ENCODE results near the gene AKT3. TPM values are rescaled to one million over a fixed set of nuclear protein-coding genes. Genes with fewer than 3 reads are reported as not detected.

Gene AKT3
- total RNA-seq, 1 experiment from 2014 or later = 18.7 TPM

DNA sequence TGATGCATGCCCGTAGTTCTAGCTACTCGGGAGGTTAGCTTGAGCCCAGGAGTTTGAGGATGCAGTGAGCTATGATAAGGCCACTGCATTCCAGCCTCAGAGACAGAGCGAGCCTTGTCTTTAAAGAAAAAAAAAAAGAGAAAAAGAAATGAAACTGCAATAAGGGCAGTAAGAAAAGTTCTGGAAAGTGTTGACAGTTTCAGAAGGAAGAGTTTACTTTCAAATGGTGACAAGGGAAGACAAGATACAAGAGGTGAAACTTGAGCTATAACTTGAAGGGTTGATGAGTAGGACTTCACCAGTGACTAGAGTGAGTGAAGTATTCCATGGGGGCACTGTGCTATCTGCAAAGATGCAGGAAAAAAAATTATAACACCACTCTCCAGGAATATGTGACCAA lies 125.0 kb downstream of the AKT3 start:
- TF ChIP-seq EZH2 (IDR thresholded peaks at IDR 0.05; ENCODE audit: low read length, unreplicated experiment) (no peak), EZH2phosphoT487 (IDR thresholded peaks at IDR 0.05; ENCODE audit: borderline replicate concordance, low read length) (no peak)
- TF ChIP-seq, protein P1, sequence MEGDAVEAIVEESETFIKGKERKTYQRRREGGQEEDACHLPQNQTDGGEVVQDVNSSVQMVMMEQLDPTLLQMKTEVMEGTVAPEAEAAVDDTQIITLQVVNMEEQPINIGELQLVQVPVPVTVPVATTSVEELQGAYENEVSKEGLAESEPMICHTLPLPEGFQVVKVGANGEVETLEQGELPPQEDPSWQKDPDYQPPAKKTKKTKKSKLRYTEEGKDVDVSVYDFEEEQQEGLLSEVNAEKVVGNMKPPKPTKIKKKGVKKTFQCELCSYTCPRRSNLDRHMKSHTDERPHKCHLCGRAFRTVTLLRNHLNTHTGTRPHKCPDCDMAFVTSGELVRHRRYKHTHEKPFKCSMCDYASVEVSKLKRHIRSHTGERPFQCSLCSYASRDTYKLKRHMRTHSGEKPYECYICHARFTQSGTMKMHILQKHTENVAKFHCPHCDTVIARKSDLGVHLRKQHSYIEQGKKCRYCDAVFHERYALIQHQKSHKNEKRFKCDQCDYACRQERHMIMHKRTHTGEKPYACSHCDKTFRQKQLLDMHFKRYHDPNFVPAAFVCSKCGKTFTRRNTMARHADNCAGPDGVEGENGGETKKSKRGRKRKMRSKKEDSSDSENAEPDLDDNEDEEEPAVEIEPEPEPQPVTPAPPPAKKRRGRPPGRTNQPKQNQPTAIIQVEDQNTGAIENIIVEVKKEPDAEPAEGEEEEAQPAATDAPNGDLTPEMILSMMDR (conservative IDR thresholded peaks at IDR 0.05; ENCODE audit: low read depth, low read length) = no peak
- DNase-seq (no peak), ATAC-seq (no peak)
- no peak overlapping the region for H3K4me3 ChIP-seq (ENCODE audit: low read length)
- H3K36me3 ChIP-seq (ENCODE audit: low read depth, low read length) = no peaks in the 10 kb centered on the region
- BruUV-seq (replicated peaks) = no TSS peak
- POLR2A ChIA-PET (ENCODE audit: unreplicated experiment) = interaction anchor here (0.7 kb wide), 1 partner anchor 1499 kb away, joined by 9 read pairs; no protein-coding TSS in a partner anchor
- no peaks in the 10 kb centered on the region for H3K79me2 ChIP-seq (ENCODE audit: low read length)
- no peaks in the 10 kb centered on the region for H3K27me3 ChIP-seq (ENCODE audit: low read length)
- H3K9me3 ChIP-seq (ENCODE audit: low read length) = no peaks in the 10 kb centered on the region
- H3F3A ChIP-seq (ENCODE audit: low read length, unreplicated experiment) = no peaks in the 10 kb centered on the region
- H3K9ac ChIP-seq (ENCODE audit: low read length) = no peak overlapping the region
- CTCF ChIA-PET = no interaction called here
- intact Hi-C loops (cut with micrococcal nuclease) = no loop called here
- H4K20me1 ChIP-seq (ENCODE audit: low read length) = no peaks in the 10 kb centered on the region
- H2AFZ ChIP-seq (ENCODE audit: low read length) = no peak overlapping the region
- no peak overlapping the region for H3K27ac ChIP-seq (ENCODE audit: low read length)
- no peaks in the 10 kb centered on the region for H3K9me2 ChIP-seq (replicated peaks; ENCODE audit: low read length)
- H3K4me1 ChIP-seq (ENCODE audit: insufficient read depth, low read length) = no peaks in the 10 kb centered on the region
- no peak overlapping the region for H3K4me2 ChIP-seq (ENCODE audit: low read length)

GRCh38 chr1:243723458-243724043 lies 126.5 kb downstream of the AKT3 start:
- no TSS peak for BruUV-seq (replicated peaks)
- CTCF ChIA-PET = no interaction called here
- H3K9me3 ChIP-seq (ENCODE audit: low read length) = no peaks in the 10 kb centered on the region
- TF ChIP-seq EZH2 (IDR thresholded peaks at IDR 0.05; ENCODE audit: low read length, unreplicated experiment) (no peak), EZH2phosphoT487 (IDR thresholded peaks at IDR 0.05; ENCODE audit: borderline replicate concordance, low read length) (no peak)
- TF ChIP-seq, protein P1 (conservative IDR thresholded peaks at IDR 0.05; ENCODE audit: low read depth, low read length) = no peak
- ATAC-seq (no peak), DNase-seq (no peak)
- peaks cover 13% of the 10 kb centered on the region for H3K4me1 ChIP-seq (ENCODE audit: insufficient read depth, low read length)
- no peaks in the 10 kb centered on the region for H3F3A ChIP-seq (ENCODE audit: low read length, unreplicated experiment)
- H3K27me3 ChIP-seq (ENCODE audit: low read length) = no peaks in the 10 kb centered on the region
- no peaks in the 10 kb centered on the region for H3K9me2 ChIP-seq (replicated peaks; ENCODE audit: low read length)
- H3K9ac ChIP-seq (ENCODE audit: low read length) = no peak overlapping the region
- POLR2A ChIA-PET (ENCODE audit: unreplicated experiment) = no interaction called here
- H3K4me3 ChIP-seq (ENCODE audit: low read length) = no peak overlapping the region
- intact Hi-C loops (cut with micrococcal nuclease) = no loop called here
- H2AFZ ChIP-seq (ENCODE audit: low read length) = no peak overlapping the region
- H3K4me2 ChIP-seq (ENCODE audit: low read length) = no peak overlapping the region
- H3K27ac ChIP-seq (ENCODE audit: low read length) = no peak overlapping the region
- no peaks in the 10 kb centered on the region for H3K36me3 ChIP-seq (ENCODE audit: low read depth, low read length)
- H3K79me2 ChIP-seq (ENCODE audit: low read length) = no peaks in the 10 kb centered on the region
- no peaks in the 10 kb centered on the region for H4K20me1 ChIP-seq (ENCODE audit: low read length)

DNA sequence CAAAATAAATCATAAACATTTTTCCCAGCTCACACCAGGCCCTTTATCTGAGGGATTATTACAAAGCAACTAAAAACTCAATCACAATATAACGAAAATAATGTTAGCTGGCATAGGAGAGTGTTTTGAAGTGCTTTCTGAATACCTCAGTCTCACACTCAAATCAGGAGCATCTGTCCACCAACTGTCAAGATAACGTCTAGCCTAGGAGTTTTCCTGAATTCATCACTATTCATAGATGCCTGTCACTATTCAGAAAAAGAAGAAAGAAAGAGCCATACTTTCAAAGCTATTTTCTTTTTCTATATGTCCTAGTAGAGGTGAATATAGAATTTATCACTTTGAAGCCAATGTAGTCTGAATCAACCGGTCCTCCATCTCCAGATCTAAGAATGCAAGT lies 127.0 kb downstream of the AKT3 start:
- no peak for ATAC-seq
- no peak for DNase-seq
- H3K9me3 ChIP-seq (ENCODE audit: low read length) = no peaks in the 10 kb centered on the region
- no peaks in the 10 kb centered on the region for H3K36me3 ChIP-seq (ENCODE audit: low read depth, low read length)
- H3K9me2 ChIP-seq (replicated peaks; ENCODE audit: low read length) = no peaks in the 10 kb centered on the region
- CTCF ChIA-PET = no interaction called here
- BruUV-seq (replicated peaks) = no TSS peak
- no peaks in the 10 kb centered on the region for H3K27me3 ChIP-seq (ENCODE audit: low read length)
- H3K27ac ChIP-seq (ENCODE audit: low read length) = no peak overlapping the region
- no peaks in the 10 kb centered on the region for H3K79me2 ChIP-seq (ENCODE audit: low read length)
- no peak overlapping the region for H3K4me3 ChIP-seq (ENCODE audit: low read length)
- no peak overlapping the region for H3K9ac ChIP-seq (ENCODE audit: low read length)
- no peak overlapping the region for H3K4me2 ChIP-seq (ENCODE audit: low read length)
- H2AFZ ChIP-seq (ENCODE audit: low read length) = no peak overlapping the region
- intact Hi-C loops (cut with micrococcal nuclease) = no loop called here
- POLR2A ChIA-PET (ENCODE audit: unreplicated experiment) = no interaction called here
- H3F3A ChIP-seq (ENCODE audit: low read length, unreplicated experiment) = no peaks in the 10 kb centered on the region
- no peaks in the 10 kb centered on the region for H4K20me1 ChIP-seq (ENCODE audit: low read length)
- no peak for TF ChIP-seq EZH2phosphoT487 (IDR thresholded peaks at IDR 0.05; ENCODE audit: borderline replicate concordance, low read length)
- TF ChIP-seq, protein P1 (conservative IDR thresholded peaks at IDR 0.05; ENCODE audit: low read depth, low read length) = no peak
- TF ChIP-seq EZH2 (IDR thresholded peaks at IDR 0.05; ENCODE audit: low read length, unreplicated experiment) = no peak
- H3K4me1 ChIP-seq (ENCODE audit: insufficient read depth, low read length) = peaks cover 16% of the 10 kb centered on the region
